H1 (cell line): ENCODE data around the gene JMJD8.
A peak's percentile ranks its signal among the peaks of the same experiment; 100 is the strongest.

Experiments
- CTBP2 ChIP-seq: IDR thresholded peaks from 2 replicates; pipeline ENCODE4 v1.7.0; 2011; ENCODE audit warnings: borderline replicate concordance, mild to moderate bottlenecking, moderate library complexity, mixed read lengths, low read length; ENCODE audit not compliant: insufficient read depth, insufficient read length
- EGR1 ChIP-seq: IDR thresholded peaks from 2 replicates; pipeline ENCODE4 v1.6.1; 2011; ENCODE audit warnings: low read depth, low read length, borderline replicate concordance
- EZH2 ChIP-seq: fragments of 200-600 bp; sonication (generic); IDR thresholded peaks from 2 replicates; pipeline ENCODE4 v1.7.1; 2012; ENCODE audit warnings: low read depth, mild to moderate bottlenecking, moderate library complexity, low read length, inconsistent platforms; ENCODE audit not compliant: severe bottlenecking
- FOSL1 ChIP-seq: IDR thresholded peaks from 2 replicates; pipeline ENCODE4 v1.6.1; 2011; ENCODE audit warnings: mild to moderate bottlenecking, low read depth, low read length, moderate library complexity; ENCODE audit not compliant: insufficient read depth
- GTF2F1 ChIP-seq: IDR thresholded peaks from 2 replicates; pipeline ENCODE4 v1.6.1; 2012; ENCODE audit warnings: low read depth, low read length, improper control_type of control experiment, borderline replicate concordance
- POLR2A ChIP-seq, 2 experiments: IDR thresholded peaks; 1 replicate in 1 of 2; 2 replicates in 1 of 2; pipeline ENCODE4 v1.6.1; 2011; ENCODE audit warnings: low read depth in 2 of 2, low read length in 2 of 2, mild to moderate bottlenecking in 2 of 2; ENCODE audit errors: control extremely low read depth in 1 of 2
- RAD21 ChIP-seq, 2 experiments: IDR thresholded peaks in 1 of 2; conservative IDR thresholded peaks in 1 of 2; 2 replicates each; pipeline ENCODE4 v1.6.1; 2011; ENCODE audit warnings: low read depth in 2 of 2, low read length in 2 of 2, improper control_type of control experiment in 1 of 2, inconsistent platforms in 1 of 2, mild to moderate bottlenecking in 1 of 2, moderate library complexity in 1 of 2
- RFX5 ChIP-seq: IDR thresholded peaks from 2 replicates; pipeline ENCODE4 v1.6.1; 2011; ENCODE audit warnings: low read depth, low read length, improper control_type of control experiment, borderline replicate concordance
- SAP30 ChIP-seq: fragments of 300-600 bp; sonication (generic); IDR thresholded peaks from 2 replicates; pipeline ENCODE4 v1.7.1; 2012; ENCODE audit warnings: low read length, moderate library complexity, mild to moderate bottlenecking, inconsistent platforms; ENCODE audit not compliant: insufficient read depth, insufficient replicate concordance
- SRF ChIP-seq: IDR thresholded peaks from 2 replicates; pipeline ENCODE4 v1.6.1; 2011; ENCODE audit warnings: mild to moderate bottlenecking, low read depth, low read length, moderate library complexity
- TF ChIP-seq, protein P1 (sequence below), 3 experiments: IDR thresholded peaks; 1 replicate in 2 of 3; 2 replicates in 1 of 3; pipeline versions ENCODE4 v1.5.1 to v1.6.1; 2011; ENCODE audit warnings: low read length in 3 of 3, mild to moderate bottlenecking in 3 of 3, inconsistent platforms in 2 of 3, low read depth in 1 of 3, moderate library complexity in 1 of 3; ENCODE audit not compliant: insufficient read depth in 1 of 3; ENCODE audit errors: control extremely low read depth in 1 of 3
- TF ChIP-seq, protein P2 (sequence below): IDR thresholded peaks from 2 replicates; pipeline ENCODE4 v1.6.1; 2012; ENCODE audit warnings: inconsistent platforms
- TF ChIP-seq, protein P3 (sequence below): IDR thresholded peaks from 2 replicates; pipeline ENCODE4 v1.6.1; 2011; ENCODE audit warnings: low read length, improper control_type of control experiment

DNA sequence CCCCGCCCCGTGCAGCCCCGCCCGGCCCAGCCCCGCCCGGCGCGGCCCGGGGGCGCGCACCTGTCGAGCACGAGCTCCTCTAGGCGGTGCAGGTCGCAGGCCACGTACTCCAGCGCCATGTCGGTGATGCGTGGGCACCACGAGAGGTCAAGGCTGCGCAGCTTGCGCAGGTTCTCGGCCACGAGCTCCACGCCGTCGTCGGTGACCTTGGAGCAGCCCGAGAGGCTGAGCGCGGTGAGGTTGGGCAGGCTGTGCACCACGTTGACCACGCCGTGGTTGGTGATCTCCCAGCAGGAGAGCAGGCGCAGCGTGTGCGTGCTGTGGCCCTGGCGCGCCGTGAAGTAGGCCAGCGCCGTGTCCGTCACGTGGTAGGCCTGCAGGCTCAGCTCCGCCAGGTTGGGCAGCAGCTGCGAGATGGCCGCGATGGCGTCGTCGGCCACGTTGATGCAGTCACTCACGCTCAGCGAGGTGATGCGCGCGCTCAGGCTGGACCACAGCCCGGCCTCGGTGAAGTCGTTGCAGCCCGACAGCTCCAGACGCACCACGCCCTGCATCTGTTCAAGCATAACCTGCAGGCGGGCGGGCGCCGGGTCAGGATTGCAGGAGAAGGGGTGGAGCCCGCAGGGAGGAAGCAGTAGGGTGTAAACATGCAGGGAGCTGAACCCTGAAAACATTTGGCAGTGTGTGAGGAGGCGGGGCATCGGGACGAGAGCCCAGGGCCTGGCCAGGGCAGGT is 11.4 kb upstream of the JMJD8 start:
- TF ChIP-seq FOSL1: no peak
- no peak for TF ChIP-seq SRF
- no peak for TF ChIP-seq EGR1
- no peak for TF ChIP-seq RFX5
- no peak for TF ChIP-seq CTBP2
- TF ChIP-seq, protein P1, sequence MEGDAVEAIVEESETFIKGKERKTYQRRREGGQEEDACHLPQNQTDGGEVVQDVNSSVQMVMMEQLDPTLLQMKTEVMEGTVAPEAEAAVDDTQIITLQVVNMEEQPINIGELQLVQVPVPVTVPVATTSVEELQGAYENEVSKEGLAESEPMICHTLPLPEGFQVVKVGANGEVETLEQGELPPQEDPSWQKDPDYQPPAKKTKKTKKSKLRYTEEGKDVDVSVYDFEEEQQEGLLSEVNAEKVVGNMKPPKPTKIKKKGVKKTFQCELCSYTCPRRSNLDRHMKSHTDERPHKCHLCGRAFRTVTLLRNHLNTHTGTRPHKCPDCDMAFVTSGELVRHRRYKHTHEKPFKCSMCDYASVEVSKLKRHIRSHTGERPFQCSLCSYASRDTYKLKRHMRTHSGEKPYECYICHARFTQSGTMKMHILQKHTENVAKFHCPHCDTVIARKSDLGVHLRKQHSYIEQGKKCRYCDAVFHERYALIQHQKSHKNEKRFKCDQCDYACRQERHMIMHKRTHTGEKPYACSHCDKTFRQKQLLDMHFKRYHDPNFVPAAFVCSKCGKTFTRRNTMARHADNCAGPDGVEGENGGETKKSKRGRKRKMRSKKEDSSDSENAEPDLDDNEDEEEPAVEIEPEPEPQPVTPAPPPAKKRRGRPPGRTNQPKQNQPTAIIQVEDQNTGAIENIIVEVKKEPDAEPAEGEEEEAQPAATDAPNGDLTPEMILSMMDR (IDR thresholded peaks at IDR 0.05; ENCODE audit: control extremely low read depth in 1 of 3, insufficient read depth in 1 of 3, low read depth in 1 of 3, low read length in 3 of 3): no peak
- no peak for TF ChIP-seq POLR2A (IDR thresholded peaks at IDR 0.05; ENCODE audit: control extremely low read depth in 1 of 2, low read depth in 2 of 2, low read length in 2 of 2)
- TF ChIP-seq, protein P2, sequence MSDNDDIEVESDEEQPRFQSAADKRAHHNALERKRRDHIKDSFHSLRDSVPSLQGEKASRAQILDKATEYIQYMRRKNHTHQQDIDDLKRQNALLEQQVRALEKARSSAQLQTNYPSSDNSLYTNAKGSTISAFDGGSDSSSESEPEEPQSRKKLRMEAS: peak; percentile 96
- no peak for TF ChIP-seq EZH2
- no peak for TF ChIP-seq GTF2F1
- TF ChIP-seq, protein P3, sequence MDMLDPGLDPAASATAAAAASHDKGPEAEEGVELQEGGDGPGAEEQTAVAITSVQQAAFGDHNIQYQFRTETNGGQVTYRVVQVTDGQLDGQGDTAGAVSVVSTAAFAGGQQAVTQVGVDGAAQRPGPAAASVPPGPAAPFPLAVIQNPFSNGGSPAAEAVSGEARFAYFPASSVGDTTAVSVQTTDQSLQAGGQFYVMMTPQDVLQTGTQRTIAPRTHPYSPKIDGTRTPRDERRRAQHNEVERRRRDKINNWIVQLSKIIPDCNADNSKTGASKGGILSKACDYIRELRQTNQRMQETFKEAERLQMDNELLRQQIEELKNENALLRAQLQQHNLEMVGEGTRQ: peak; percentile 57
- TF ChIP-seq SAP30: no peak
- TF ChIP-seq RAD21 (IDR thresholded peaks at IDR 0.05 in 1 of 2, conservative IDR thresholded peaks at IDR 0.05 in 1 of 2; ENCODE audit: low read depth in 2 of 2, low read length in 2 of 2): no peak
